H1 (cell line): ENCODE measurements around the gene NUDT2. TPM values are rescaled to one million over a fixed set of nuclear protein-coding genes. Genes with fewer than 3 reads are reported as not detected.

Source experiments
- CHD2 ChIP-seq: IDR thresholded peaks from 2 replicates; pipeline ENCODE4 v1.6.1; 2012; ENCODE audit warnings: low read length, improper control_type of control experiment
- EP300 ChIP-seq, 2 experiments: IDR thresholded peaks; 1 replicate in 1 of 2; 2 replicates in 1 of 2; pipeline ENCODE4 v1.6.1; 2011 to 2012; ENCODE audit warnings: low read depth in 2 of 2, low read length in 2 of 2, mild to moderate bottlenecking in 2 of 2, borderline replicate concordance in 1 of 2, inconsistent platforms in 1 of 2, moderate library complexity in 1 of 2
- FOSL1 ChIP-seq: IDR thresholded peaks from 2 replicates; pipeline ENCODE4 v1.6.1; 2011; ENCODE audit warnings: mild to moderate bottlenecking, low read depth, low read length, moderate library complexity; ENCODE audit not compliant: insufficient read depth
- KDM5A ChIP-seq: fragments of 200-600 bp; IDR thresholded peaks from 2 replicates; pipeline ENCODE4 v1.7.1; 2012; ENCODE audit warnings: mild to moderate bottlenecking, low read length, inconsistent platforms, mixed read lengths
- NANOG ChIP-seq: IDR thresholded peaks from 2 replicates; pipeline ENCODE4 v1.6.1; 2011; ENCODE audit warnings: low read length, low read depth, mild to moderate bottlenecking, inconsistent platforms; ENCODE audit not compliant: insufficient read depth, poor library complexity, severe bottlenecking
- RNF2 ChIP-seq: fragments of 200-900, 300-1000 bp; sonication (generic); IDR thresholded peaks from 2 replicates; pipeline ENCODE4 v1.7.1; 2016; ENCODE audit warnings: borderline replicate concordance, low read depth, mild to moderate bottlenecking, antibody characterized with exemption, low read length; ENCODE audit not compliant: poor library complexity, severe bottlenecking; ENCODE audit errors: missing control alignments
- SP1 ChIP-seq: IDR thresholded peaks from 2 replicates; pipeline ENCODE4 v1.6.1; 2011; ENCODE audit warnings: low read depth, low read length
- TAF1 ChIP-seq: IDR thresholded peaks from 2 replicates; pipeline ENCODE4 v1.6.1; 2011; ENCODE audit warnings: mild to moderate bottlenecking, low read depth, low read length
- polyA plus RNA-seq, 7 experiments: library from polyadenylated mRNA; depleted of rRNA in 3 of 7; stranded (reverse) in 5 of 7; unstranded in 2 of 7; fragments of >200 nt in 5 of 7; fragments of 200-250 nt in 2 of 7; gene quantifications; 1 replicate in 5 of 7; 2 replicates in 1 of 7; 4 replicates in 1 of 7; pipeline versions ENCODE4 v1.2.1 to v1.2.3, GENCODE V29; 2011 to 2013; ENCODE audit warnings: missing spikeins in 2 of 7, mixed read lengths in 2 of 7
- small RNA-seq: library from polyadenylated mRNA; stranded (forward); fragments of <200 nt; extraction: miRNeasy Mini kit (QIAGEN cat#:217004); gene quantifications from one replicate; pipeline ENCODE3, GENCODE V24; 2013; ENCODE audit not compliant: insufficient read depth
- total RNA-seq: library from RNA; stranded (reverse); fragmentation: NEBNext Ultra II Directional; extraction: Animal tissue kit (Norgen Biotek cat#: 25700); gene quantifications from 2 replicates; pipeline ENCODE4 v1.2.1, GENCODE V29; 2021

NUDT2 gene
- total and polyA plus RNA-seq, 2 of the 8 experiments (the other 6 are each of a cell fraction or from before 2014, with no cell fraction given), result 16.7 to 23.7 TPM

- no peak for TF ChIP-seq RNF2
- no peak for TF ChIP-seq CHD2
- TF ChIP-seq EP300 (IDR thresholded peaks at IDR 0.05; ENCODE audit: borderline replicate concordance in 1 of 2, low read depth in 2 of 2, low read length in 2 of 2), result no peak
- no peak for TF ChIP-seq FOSL1
- no peak for TF ChIP-seq TAF1
- TF ChIP-seq SP1, result no peak
- TF ChIP-seq NANOG, result no peak
- TF ChIP-seq KDM5A, result no peak
Measured at GRCh38 chr9:34392511-34392910, 63.1 kb downstream of the NUDT2 start (continued).

Small RNA genes within 50 kb of the gene (small RNA-seq; reads per million reads assigned to genes)
- gene RF00019 (not detected), gene RNU2-50P (not detected)

Other genes starting within 250 kb of the NUDT2 start
- 27.5 and 29.2 TPM in 2 replicates for gene DCAF12, start 202.9 kb upstream of the NUDT2 start, total RNA-seq
- 18.6 and 22.7 TPM in 2 replicates for gene DCAF12, start 202.9 kb upstream of the NUDT2 start, polyA plus RNA-seq (2011; rRNA removed)
- 31.3 and 32.4 TPM in 2 replicates for gene UBAP1, start 150.5 kb upstream of the NUDT2 start, total RNA-seq
- gene UBAP1, start 150.5 kb upstream of the NUDT2 start, polyA plus RNA-seq (2011; rRNA removed), result 25.0 and 31.4 TPM in 2 replicates
- 3.9 and 4.5 TPM in 2 replicates for gene KIF24, start 301 bp upstream of the NUDT2 start, total RNA-seq
- gene KIF24, start 301 bp upstream of the NUDT2 start, polyA plus RNA-seq (2011; rRNA removed), result 2.3 and 2.7 TPM in 2 replicates
- gene MYORG, start 47.3 kb downstream of the NUDT2 start, total RNA-seq, result 5.0 and 5.9 TPM in 2 replicates
- 1.2 and 1.4 TPM in 2 replicates for gene MYORG, start 47.3 kb downstream of the NUDT2 start, polyA plus RNA-seq (2011; rRNA removed)
- 10.4 and 10.6 TPM in 2 replicates for gene FAM219A, start 129.0 kb downstream of the NUDT2 start, total RNA-seq
- gene FAM219A, start 129.0 kb downstream of the NUDT2 start, polyA plus RNA-seq (2011; rRNA removed), result 7.7 and 8.8 TPM in 2 replicates
- gene DNAI1, start 129.2 kb downstream of the NUDT2 start, total RNA-seq, result 0.37 and 1.1 TPM in 2 replicates
- gene DNAI1, start 129.2 kb downstream of the NUDT2 start, polyA plus RNA-seq (2011; rRNA removed), result 0.35 and 0.54 TPM in 2 replicates
- gene ENHO, start 193.4 kb downstream of the NUDT2 start, total RNA-seq, result 12.2 and 14.1 TPM in 2 replicates
- gene ENHO, start 193.4 kb downstream of the NUDT2 start, polyA plus RNA-seq (2011; rRNA removed), result 49.4 and 60.4 TPM in 2 replicates